Fibroblast of skin of back (primary cell): ENCODE measurements around the gene HLA-G.
A peak's percentile ranks its signal among the peaks of the same experiment; 100 is the strongest.

Experiments
- DNase-seq: peaks from one replicate; pipeline ENCODE4 v3.0.0-alpha.2; 2013

Gene HLA-G

DNA sequence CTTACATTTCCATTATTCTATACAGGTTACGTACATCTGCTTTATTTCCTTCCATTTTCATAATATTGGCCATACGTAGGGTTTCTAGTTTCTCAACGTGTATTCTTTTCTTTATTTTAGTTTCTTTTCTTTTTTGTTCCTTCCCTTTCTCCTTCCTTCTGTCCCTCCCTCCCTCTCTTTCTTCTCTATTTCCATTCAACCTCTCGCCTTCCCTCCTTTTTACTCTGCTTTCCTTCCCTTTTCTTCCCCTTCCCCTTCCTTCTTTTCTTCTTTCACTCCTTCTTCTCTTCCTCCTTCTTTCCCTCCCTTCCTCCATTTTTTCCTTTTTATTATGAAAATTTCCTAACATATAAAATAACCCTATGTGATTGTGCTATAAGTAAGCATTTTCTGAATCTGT, 8.7 kb upstream of the HLA-G start:
- DNase-seq, result no peak

DNA sequence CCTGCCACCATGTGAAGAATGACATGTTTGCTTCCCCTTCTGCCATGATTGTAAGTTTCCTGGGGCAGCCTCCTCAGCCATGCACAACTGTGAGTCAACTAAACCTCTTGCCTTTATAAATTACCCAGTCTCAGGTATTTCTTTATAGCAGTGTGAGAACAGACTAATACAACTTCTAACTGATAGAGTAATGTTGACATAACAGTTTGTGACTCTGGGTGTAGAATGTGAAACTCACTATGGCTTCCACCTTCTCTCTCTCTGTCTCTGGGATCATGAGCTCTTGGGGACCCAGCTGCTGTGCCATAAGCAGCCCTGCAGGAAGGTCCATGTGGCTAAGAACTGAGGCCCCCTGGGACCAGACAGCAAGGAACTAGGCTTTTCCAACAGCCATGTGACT, 3.5 kb upstream of the HLA-G start:
- no peak for DNase-seq

DNA sequence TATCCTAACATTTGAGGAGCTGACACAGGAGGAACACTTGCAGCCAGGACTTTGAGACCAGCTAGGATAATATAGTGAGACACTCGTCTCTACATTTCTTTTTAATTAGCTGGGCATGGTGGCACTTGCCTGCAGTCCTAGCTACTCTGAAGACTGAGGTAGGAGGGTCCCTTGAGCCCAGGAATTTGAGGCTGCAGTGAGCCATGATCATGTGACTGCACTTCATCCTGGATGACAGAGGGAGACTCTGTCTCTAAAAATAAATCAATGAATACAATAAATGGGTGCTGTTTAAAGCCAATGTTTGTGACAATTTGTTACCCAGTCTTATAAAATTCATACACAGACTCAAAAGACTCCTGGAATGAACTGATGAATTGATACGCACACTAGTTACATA, 1.8 kb upstream of the HLA-G start:
- DNase-seq, result no peak

DNA sequence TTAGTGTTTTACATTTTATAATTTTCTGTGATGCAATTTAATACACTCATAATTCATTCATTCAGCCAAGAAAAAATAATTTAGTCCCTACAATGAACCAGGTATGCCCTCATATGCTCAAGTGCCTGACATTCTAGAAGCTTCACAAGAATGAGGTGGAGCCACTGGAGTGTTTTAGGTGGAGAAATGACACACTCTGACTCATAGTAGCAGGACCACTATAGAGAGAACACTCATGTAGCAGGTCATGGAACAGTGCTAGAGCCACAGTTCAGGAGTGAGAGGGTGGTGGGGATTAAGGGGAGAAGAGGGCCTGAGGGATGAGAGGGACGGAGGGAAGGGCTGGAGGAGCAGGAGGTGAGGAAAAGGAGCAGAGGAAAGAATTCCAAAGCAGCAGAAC, 1.4 kb upstream of the HLA-G start:
- peak; percentile 3 for DNase-seq

DNA sequence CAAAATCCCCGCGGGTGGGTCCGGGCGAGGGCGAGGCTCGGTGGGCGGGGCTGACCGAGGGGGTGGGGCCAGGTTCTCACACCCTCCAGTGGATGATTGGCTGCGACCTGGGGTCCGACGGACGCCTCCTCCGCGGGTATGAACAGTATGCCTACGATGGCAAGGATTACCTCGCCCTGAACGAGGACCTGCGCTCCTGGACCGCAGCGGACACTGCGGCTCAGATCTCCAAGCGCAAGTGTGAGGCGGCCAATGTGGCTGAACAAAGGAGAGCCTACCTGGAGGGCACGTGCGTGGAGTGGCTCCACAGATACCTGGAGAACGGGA, 809 bp downstream of the HLA-G start:
- no peak for DNase-seq

DNA sequence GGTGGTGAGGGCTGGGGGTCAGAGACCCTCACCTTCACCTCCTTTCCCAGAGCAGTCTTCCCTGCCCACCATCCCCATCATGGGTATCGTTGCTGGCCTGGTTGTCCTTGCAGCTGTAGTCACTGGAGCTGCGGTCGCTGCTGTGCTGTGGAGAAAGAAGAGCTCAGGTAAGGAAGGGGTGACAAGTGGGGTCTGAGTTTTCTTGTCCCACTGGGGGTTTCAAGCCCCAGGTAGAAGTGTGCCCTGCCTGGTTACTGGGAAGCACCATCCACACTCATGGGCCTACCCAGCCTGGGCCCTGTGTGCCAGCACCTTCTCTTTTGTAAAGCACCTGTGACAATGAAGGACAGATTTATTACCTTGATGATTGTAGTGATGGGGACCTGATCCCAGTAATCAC, 2.1 kb downstream of the HLA-G start:
- no peak for DNase-seq

DNA sequence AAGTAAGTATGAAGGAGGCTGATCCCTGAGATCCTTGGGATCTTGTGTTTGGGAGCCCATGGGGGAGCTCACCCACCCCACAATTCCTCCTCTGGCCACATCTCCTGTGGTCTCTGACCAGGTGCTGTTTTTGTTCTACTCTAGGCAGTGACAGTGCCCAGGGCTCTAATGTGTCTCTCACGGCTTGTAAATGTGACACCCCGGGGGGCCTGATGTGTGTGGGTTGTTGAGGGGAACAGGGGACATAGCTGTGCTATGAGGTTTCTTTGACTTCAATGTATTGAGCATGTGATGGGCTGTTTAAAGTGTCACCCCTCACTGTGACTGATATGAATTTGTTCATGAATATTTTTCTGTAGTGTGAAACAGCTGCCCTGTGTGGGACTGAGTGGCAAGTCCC, 2.8 kb downstream of the HLA-G start:
- DNase-seq, result no peak

DNA sequence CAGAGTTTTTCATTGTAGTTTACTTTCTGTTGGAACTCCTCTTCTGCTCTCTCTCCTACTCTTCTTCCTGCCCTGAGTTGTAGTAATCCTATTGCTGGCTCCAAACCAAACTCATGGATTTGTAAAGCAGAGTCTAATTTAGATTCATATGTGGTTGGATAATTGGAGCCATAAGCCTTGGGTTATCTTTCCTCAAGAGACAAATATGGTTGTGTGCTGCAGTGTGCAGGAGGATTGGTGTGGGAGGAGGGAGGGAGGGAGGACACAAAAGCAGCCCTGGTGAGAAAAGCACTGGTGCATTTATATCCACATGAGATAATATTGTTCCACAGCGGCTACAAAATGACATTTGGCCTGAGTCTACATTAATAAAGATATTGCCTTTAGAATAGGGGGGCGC, 4.2 kb downstream of the HLA-G start:
- DNase-seq, result no peak

DNA sequence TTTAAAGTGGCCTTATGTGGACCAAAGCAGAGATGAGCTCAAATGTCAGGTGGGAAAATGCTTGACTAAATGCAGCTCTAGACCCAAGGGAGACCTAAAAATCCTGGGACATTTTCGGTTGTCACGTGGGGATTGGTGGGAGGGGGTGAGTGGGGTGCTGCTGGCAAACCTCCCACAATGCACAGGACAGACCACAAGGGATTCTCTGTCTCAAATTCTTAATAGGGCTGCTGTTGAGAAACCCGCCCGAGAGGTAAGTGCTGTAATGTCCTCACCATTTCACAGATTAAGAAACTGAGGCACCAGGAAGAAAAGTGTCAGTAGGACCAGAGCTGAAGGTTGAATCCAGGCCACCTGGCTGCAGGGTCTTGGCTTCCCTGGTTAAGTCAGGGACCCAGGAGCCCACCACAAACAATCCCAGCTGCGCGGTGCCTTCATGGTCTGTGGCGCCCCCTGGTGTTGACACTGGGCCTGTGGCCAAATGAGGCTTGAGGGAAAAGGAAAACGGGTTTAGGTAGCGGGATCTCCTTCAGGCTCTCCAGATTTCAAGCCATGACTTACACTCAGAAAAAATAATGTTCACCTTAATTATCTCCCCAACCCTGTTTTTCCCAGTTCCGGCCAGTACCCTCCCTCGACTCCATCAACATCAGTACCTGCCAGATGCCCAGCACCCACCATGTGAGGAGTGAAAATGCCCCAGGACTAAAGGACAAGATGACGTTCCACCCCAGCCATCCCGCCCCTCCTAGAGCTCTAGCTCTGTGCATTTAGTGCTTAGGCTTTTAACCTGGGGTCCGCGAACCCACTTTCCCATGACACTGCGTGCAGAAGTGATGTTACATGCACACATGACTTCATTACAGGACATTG, 7.2 kb downstream of the HLA-G start:
- peak; percentile 7 for DNase-seq

DNA sequence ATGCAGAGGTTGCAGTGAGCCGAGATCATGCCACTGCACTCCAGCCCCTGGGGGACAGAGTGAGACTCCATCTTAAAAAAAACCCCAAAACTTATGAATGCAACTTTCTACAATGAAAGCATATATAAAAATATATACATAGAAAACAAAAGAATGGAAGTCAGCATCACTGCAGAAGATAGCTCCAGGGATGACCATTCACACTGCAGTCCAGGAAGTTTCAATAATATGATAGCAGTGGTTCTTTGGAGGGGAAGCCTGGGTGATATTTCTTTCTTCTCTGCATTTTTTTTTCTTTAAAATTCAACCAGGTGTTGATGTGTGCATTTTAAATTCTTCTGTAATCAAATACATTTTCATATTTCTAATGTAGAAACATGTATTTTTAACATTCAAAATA, 12.3 kb downstream of the HLA-G start:
- DNase-seq, result no peak

DNA sequence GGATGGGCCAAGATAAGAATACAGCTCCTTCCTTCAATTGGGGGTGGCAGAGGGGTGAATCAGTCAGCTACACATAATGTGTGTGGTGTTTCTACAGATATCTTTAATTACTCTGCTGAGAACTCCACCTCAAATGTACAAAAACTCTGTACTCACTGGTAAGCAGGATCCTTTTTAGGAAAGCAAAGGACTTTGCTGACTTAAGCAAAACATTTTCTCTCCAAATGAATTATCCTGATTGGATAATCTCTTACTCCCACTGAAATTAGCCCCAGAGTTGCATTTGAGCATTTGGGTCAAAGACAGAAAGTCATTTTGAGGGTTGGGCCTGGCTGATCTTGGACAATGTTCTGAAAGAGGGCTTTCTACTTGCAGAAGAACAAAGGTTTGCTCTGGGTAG, 13.4 kb downstream of the HLA-G start:
- no peak for DNase-seq

DNA sequence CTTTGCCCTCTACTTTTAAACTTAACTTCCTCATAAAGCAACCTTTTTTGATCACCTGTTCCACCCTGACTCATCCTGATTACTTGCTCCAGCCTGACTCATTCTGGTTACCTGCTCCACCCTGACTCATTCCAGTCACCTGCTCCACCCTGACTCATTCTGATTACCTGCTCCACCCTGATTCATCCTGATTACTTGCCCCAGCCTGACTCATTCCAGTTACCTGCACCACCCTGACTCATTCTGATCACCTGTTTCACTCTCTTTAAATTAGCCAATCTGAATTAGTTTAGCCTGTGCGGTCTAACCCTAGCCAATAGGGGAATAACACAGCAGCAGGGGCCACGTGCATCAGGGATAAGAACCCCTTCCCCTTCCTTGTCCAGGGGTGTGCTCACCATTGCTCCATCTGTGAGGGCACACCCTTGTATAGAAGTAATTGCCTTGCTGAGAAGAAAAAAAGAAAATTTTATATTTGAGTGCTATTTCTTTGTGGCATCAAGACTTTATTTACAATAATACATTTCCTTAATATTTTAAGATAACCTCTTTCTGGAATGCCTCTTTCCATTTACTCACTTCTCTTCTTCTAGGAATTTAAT, 17.9 kb downstream of the HLA-G start:
- DNase-seq, result no peak

DNA sequence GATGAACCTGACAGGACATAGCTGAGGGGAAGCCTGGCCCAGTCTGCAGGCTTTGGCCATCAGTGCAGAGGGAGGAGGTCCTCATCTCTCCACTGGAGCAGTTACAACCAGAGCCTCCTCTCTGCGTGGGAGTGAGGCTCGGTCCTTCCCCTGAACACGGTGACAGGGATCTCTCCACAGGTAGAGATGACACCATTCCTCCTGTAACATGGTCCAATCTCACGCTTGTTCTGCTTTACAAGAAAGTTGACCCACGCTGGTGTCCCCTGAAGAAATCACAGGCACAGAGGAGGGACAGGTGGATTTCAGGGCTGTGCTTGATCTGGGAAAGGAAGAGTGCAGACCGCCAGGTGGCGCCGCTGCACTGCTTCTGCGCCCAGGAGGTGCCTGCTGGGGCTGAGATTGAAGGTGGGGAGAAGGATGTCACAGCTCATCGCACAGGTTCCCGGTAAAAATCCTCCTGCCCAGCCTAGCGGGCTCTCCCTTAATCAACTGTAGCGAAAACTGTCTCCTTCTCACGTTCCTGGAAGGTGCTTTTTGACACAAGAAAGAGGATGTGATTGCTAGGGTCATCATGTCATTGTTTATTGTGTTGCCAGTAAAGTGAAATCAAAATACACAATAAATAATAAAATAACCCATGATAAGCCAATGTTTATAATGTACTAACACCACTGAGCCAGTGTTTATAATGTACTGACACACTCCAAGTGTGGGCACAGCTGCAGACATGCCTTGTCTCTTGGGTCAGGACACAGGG, 20.4 kb downstream of the HLA-G start:
- DNase-seq, result peak; percentile 40

DNA sequence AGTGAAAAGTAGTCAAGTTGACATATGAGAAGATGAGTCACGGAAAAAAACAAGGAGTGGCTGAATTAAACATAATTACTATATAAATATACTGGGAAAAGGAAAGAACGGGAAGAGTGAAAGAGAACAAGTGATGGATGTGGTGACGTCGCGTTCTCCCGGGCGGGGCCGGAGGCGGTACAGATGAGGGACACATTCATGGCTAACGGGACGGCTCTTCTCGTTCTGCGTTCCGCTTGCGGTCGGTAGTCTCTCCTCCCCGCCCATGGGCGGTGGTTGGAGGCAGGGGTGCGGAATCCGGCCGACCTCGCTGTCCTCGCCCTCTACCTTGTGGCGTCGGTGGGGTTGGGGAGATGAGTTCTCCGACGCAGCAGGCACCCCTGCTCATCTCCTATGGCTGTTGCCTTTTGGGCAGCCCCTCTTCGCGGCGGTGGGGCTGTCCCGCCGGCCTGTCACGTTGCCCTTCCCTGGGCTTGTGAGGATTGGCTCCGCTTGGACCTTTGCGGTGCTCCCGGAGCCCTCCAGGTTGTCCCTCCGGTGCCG, 22.5 kb downstream of the HLA-G start:
- peak; percentile 14 for DNase-seq

DNA sequence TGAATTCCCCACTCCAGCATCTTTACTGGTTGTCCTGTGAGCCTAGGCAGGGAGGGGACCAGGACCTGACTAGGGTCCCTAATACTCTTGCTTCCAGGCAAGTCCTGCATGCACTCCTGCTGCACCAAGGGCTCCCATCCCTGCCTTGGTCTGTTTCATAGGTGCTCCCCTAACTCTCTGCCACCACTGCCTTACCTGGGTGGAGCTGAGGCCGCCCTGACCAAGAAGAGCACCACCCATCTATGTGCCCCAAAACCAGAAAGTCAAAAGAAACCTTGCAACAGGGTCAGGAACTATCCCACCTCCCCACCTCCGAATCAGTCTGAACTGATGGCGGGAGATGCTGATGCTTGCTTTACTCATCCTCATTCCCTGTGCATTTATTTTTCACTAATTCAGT, 23.6 kb downstream of the HLA-G start:
- DNase-seq, result no peak

DNA sequence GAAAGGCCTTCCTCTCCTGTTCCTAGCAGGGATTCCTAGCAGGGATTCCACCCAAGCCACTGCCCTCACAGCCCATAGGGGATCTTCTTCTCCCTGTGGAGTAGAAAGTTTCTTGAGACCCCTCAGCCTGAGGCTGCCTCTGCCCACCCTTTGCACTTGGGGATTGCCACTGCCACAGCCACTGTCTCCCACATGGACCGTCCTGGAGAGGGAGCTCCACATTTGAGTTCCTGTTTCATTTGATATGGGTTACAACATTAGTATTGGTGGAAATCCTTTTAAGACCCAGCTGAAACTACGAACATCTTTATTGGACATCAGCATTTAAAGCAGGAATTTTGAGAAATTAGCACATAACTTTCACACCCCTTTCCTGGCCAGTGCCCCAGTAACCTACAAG, 25.6 kb downstream of the HLA-G start:
- DNase-seq, result no peak

DNA sequence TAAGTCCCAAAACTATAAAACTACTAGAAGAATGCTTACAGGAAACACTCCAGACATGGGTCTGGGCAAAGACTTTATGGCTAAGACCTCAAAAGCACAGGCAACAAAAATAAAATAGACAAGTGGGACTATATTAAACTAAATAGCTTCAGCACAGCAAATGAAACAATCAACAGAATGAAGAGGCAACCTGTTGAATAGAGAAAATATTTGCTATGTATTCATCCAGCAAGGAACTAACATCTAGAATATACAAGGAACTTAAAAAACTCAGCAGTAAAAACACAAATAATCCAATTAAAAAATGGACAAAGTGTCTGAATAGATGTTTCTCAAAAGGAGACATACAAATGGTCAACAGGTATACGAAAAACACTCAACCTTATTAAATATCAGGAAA, 30.4 kb downstream of the HLA-G start:
- DNase-seq, result no peak

DNA sequence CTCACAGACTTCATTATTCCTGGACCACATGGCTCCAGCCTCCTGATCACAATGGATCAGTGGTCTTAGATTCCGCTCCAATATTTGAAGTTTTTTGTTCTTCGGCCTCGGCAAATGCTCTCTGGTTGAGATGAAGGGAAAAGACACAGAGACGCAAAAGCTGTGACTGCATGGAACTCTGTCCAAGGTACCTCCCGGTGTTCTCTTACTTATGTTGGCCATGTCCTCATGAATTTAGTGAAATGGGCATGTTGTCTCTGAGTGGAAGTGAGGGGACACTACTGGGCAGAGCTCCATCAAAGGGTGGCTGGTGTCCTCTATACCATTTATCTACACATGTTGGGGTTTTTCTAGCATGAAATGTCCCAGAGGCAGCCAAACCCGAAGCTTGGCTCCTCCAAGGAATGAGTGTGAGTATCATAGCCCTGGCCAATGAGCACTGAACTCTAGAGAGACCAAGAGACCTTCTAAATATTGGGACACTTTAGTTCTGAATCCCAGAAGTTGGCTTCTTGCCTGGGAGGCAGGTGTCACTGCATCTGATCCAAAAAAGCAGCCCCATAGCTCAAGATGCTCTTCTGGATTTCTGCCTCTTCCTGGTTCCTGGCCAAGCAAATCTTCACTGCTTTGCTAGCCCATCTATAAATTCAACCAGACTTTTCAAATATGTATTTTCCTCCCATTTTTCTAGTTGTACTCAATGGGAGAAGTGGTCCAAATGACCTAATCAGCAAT, 34.1 kb downstream of the HLA-G start:
- no peak for DNase-seq

DNA sequence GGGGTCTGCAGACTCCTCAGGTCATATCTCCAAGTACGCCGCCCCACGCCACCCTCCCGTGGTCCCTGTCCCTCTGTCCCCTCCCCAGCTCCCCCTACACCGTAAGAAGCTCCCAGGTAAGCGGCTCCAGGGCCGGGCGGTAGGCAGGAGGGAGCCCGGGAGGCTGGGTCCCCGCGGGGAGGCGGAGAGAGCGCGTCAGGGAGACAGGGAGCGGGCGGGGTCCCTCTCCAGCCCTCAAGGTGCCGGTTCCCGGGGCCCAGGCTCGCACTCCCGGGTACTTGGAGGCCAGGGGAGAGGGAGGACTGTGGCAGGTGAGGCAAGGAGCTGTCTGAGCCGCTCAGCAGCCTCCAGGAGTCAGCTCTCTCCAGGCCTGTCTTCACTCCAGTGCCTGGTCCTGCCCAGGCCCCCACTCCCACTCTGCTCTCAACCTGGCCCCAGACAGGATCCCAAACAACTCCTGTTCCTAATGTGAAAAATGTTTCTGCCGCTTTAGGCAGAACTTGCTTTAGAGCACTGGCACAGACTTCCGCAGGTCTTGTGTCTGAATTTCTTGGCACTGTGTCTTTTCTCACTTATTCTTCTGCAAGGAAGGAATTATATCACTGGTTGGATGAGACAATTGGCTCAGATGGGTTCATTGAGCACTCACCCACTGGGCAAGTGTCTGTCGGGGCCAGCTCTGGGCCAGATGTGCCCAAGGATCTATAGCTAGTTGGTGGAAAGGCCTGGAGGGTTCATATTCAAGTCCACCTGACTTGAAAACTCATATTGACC, 36.6 kb downstream of the HLA-G start:
- no peak for DNase-seq

DNA sequence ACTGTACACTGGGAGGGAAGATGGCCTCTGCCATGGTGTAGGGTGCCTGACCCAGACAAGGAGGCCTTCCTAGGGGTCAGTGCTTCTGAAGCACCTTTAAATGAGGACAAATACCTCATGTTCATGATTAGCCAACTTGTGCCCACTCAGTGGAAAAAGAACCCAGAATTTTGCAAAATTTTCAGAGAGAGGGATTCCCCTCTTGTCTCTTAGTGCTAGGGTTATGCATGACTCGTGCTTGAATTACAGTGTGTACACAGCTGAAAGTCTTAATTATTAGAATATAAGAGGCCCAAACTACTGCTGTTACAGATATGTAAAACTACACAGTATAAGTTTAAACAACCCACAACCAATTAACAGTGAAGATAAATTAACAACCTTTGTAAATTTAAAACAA, 38.0 kb downstream of the HLA-G start:
- DNase-seq, result no peak

DNA sequence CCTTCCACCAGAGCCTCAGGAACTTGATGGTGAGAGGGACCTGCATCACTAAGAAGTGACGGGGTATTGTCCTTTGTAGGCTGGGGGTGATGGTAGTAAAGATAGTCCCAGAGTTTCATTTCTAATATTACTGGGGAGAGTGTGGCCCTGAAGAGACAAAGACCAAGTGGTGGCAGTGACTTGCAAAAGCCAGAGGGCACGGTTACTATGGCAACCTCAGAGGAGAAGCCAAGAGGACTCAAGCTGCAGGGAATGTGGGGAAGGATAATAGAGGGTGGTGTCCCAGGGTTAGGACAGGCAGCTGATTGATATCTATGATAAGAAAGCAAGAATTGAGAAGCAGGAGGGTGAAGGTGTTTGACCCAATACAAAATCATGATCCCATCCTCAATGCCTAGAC, 42.5 kb downstream of the HLA-G start:
- DNase-seq, result no peak

DNA sequence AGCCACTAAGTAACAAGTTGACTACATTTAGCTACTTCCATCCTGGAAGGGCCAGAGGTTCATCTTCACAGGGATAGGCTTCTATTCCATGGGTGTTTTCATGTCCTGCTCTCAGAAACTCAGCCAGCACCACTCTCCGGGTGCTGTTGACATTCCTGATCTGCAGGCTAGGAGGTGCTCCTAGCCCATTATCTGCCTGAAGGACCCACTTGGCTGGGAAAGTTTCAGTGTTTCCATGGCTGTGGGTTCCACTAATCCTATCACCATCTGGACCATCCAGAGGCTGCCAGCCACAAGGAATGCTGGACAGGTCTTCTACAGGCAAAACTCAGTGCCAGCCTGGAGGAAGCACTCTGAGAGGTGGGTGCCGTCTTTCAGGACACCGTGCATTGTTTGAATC, 45.2 kb downstream of the HLA-G start:
- no peak for DNase-seq
